Caco-2 (cell line): ENCODE data around the gene INPP5E. TPM values are rescaled to one million over a fixed set of nuclear protein-coding genes. Genes with fewer than 3 reads are reported as not detected.

ENCODE experiments used
- BruUV-seq: library from RNA; stranded (reverse); fragments of 400-500 nt; replicated peaks from 2 replicates; lab custom pipeline; 2021; lab: Mats Ljungman, UMichigan
- CTCF ChIA-PET: fragments of 300-600 bp; sonication (Branson Sonifier 250); formaldehyde crosslinking; loops from one replicate; lab custom pipeline; 2022; ENCODE audit warnings: antibody characterized with exemption; lab: Charles Lee
- POLR2A ChIA-PET: fragments of 300-600 bp; sonication (Branson Sonifier 250); formaldehyde crosslinking; loops from one replicate; lab custom pipeline; 2022; ENCODE audit warnings: antibody characterized with exemption; lab: Charles Lee
- DNase-seq, 2 experiments: peaks; one replicate each; pipeline versions ENCODE4 v3.0.0 to v3.0.0-alpha.2; 2020 to 2022
- H3K27me3 ChIP-seq: replicated peaks from 2 replicates; pipeline ENCODE4 v1.6.0; 2011; ENCODE audit warnings: low read length; ENCODE audit not compliant: control insufficient read depth, insufficient read depth
- H3K36me3 ChIP-seq: 2 replicates; pipeline ENCODE4 v1.5.1; 2011; ENCODE audit warnings: low read length; ENCODE audit not compliant: control insufficient read depth, insufficient read depth
- H3K4me1 ChIP-seq: fragments of 250-450 bp; sonication (Bioruptor Pico); 2 replicates; pipeline ENCODE4 v1.5.1; 2020; ENCODE audit warnings: mild to moderate bottlenecking
- H3K4me3 ChIP-seq: 2 replicates; pipeline ENCODE4 v1.5.1; 2011; ENCODE audit warnings: low read depth, mild to moderate bottlenecking, control low read depth, low read length
- H3K9me3 ChIP-seq: fragments of 250-450 bp; sonication (Bioruptor Pico); 2 replicates; pipeline ENCODE4 v1.5.1; 2020; ENCODE audit warnings: mild to moderate bottlenecking, moderate library complexity
- H3K27ac Mint-ChIP-seq: one replicate; pipeline ENCODE4 v1.8.0; 2022; ENCODE audit warnings: mixed read lengths; ENCODE audit not compliant: unreplicated experiment
- H3K27me3 Mint-ChIP-seq: one replicate; pipeline ENCODE4 v1.8.0; 2022; ENCODE audit warnings: mixed read lengths; ENCODE audit not compliant: insufficient read depth, unreplicated experiment
- H3K36me3 Mint-ChIP-seq: one replicate; pipeline ENCODE4 v1.8.0; 2022; ENCODE audit warnings: mild to moderate bottlenecking, mixed read lengths; ENCODE audit not compliant: insufficient read depth, unreplicated experiment
- H3K4me1 Mint-ChIP-seq: one replicate; pipeline ENCODE4 v1.8.0; 2022; ENCODE audit warnings: low read depth, mixed read lengths; ENCODE audit not compliant: unreplicated experiment
- H3K4me3 Mint-ChIP-seq: one replicate; pipeline ENCODE4 v1.8.0; 2022; ENCODE audit warnings: mild to moderate bottlenecking, moderate library complexity, mixed read lengths; ENCODE audit not compliant: unreplicated experiment
- H3K9me3 Mint-ChIP-seq: one replicate; pipeline ENCODE4 v1.8.0; 2022; ENCODE audit warnings: mixed read lengths; ENCODE audit not compliant: unreplicated experiment
- intact Hi-C: fragments of 100-400 bp; cut with micrococcal nuclease; formaldehyde crosslinking; loops from one replicate; pipeline ENCODE4 v1.10.0; 2022; ENCODE audit not compliant: unreplicated experiment
- total RNA-seq: library from RNA; stranded (reverse); gene quantifications from 2 replicates; pipeline ENCODE4 v1.2.3, GENCODE V29; 2022
- TF ChIP-seq, protein P1 (sequence below), 2 experiments: fragments of 200-600 bp in 1 of 2; IDR thresholded peaks; 1 replicate in 1 of 2; 2 replicates in 1 of 2; pipeline versions ENCODE4 v1.5.1 to v1.8.0; 2011 to 2022; ENCODE audit warnings: antibody characterized with exemption in 1 of 2, control low read depth in 1 of 2, inconsistent platforms in 1 of 2, low read depth in 1 of 2, low read length in 1 of 2, mild to moderate bottlenecking in 1 of 2, moderate library complexity in 1 of 2; ENCODE audit not compliant: insufficient read depth in 1 of 2, severe bottlenecking in 1 of 2, unreplicated experiment in 1 of 2

The INPP5E gene
- total RNA-seq, 1 experiment from 2014 or later: 18.6 TPM

GRCh38 chr9:136392538-136393449, 46.9 kb downstream of the INPP5E start:
- no peak overlapping the region for H3K4me3 ChIP-seq
- Mint-ChIP-seq H3K27me3 (no peaks in the 10 kb centered on the region), H3K4me3 (no peak overlapping the region), H3K36me3 (peaks cover 76% of the 10 kb centered on the region), H3K9me3 (no peaks in the 10 kb centered on the region), H3K4me1 (no peaks in the 10 kb centered on the region), H3K27ac (no peak overlapping the region)
- H3K9me3 ChIP-seq: no peaks in the 10 kb centered on the region
- no peaks in the 10 kb centered on the region for H3K4me1 ChIP-seq
- ChIA-PET CTCF (interaction anchor here (0.5 to 1.6 kb wide), 2 partner anchors 30 to 237 kb away, joined by 3 read pairs; no protein-coding TSS in a partner anchor), POLR2A (interaction anchor here (0.5 kb wide), 1 partner anchor 36 kb away, joined by 3 read pairs; no protein-coding TSS in a partner anchor)
- DNase-seq: no peak
- intact Hi-C loops: no loop called here
- TF ChIP-seq, protein P1, sequence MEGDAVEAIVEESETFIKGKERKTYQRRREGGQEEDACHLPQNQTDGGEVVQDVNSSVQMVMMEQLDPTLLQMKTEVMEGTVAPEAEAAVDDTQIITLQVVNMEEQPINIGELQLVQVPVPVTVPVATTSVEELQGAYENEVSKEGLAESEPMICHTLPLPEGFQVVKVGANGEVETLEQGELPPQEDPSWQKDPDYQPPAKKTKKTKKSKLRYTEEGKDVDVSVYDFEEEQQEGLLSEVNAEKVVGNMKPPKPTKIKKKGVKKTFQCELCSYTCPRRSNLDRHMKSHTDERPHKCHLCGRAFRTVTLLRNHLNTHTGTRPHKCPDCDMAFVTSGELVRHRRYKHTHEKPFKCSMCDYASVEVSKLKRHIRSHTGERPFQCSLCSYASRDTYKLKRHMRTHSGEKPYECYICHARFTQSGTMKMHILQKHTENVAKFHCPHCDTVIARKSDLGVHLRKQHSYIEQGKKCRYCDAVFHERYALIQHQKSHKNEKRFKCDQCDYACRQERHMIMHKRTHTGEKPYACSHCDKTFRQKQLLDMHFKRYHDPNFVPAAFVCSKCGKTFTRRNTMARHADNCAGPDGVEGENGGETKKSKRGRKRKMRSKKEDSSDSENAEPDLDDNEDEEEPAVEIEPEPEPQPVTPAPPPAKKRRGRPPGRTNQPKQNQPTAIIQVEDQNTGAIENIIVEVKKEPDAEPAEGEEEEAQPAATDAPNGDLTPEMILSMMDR (IDR thresholded peaks at IDR 0.05; ENCODE audit: insufficient read depth in 1 of 2, low read depth in 1 of 2, low read length in 1 of 2, severe bottlenecking in 1 of 2, unreplicated experiment in 1 of 2): no peak
- peaks cover 1% of the 10 kb centered on the region for H3K36me3 ChIP-seq
- H3K27me3 ChIP-seq: no peaks in the 10 kb centered on the region
- BruUV-seq: no TSS peak

DNA sequence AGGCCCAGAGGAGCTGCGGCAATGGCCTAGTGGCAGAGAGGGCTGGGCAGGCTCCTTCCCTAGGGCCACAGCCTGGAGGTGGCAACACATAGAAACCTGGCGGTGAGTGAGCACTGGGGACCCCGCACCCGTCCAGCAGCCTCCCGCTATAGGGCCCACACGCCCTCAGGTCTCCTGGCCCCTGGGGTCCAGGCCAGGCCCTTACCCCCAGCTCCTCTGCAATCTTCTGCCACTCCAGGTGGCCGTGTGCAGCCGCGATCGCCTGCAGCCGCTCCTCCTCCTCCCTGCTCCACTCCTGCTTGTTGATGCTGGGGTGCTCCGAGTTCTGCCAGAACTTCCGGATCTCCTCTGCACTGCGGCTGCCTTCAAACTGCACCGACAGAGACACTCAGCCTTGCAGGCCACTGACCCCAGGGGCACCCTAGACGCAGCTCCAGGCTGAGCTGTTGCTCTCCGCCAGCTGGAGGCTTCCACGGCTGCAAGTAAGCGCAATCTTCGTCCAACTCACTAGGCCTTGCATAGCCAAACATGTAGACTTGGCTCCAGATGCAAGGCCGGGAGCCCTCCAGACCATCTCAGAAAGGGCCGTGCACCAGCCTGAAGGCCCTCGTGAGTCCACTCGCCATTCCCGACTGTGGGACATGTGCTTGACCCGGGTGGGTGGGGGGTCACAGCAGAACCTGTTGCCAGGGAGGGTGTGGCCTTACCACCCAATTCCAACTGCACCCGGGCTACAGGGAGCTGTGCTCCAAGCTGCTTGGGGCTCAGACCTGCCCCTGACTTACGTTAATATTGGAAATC, 47.7 kb downstream of the INPP5E start:
- no TSS peak for BruUV-seq
- Mint-ChIP-seq H3K27me3 (no peaks in the 10 kb centered on the region), H3K4me1 (no peaks in the 10 kb centered on the region), H3K27ac (no peak overlapping the region), H3K36me3 (peaks cover 82% of the 10 kb centered on the region), H3K9me3 (no peaks in the 10 kb centered on the region), H3K4me3 (no peak overlapping the region)
- ChIA-PET CTCF (interaction anchor here (1.6 kb wide), 1 partner anchor 29 kb away, joined by 3 read pairs; no protein-coding TSS in a partner anchor), POLR2A (no interaction called here)
- Histone ChIP-seq H3K4me3 (no peak overlapping the region), H3K9me3 (no peaks in the 10 kb centered on the region), H3K4me1 (no peaks in the 10 kb centered on the region), H3K27me3 (no peaks in the 10 kb centered on the region), H3K36me3 (peaks cover 1% of the 10 kb centered on the region)
- intact Hi-C loops: no loop called here
- no peak for DNase-seq
- TF ChIP-seq, protein P1 (IDR thresholded peaks at IDR 0.05; ENCODE audit: insufficient read depth in 1 of 2, low read depth in 1 of 2, low read length in 1 of 2, severe bottlenecking in 1 of 2, unreplicated experiment in 1 of 2): no peak

DNA sequence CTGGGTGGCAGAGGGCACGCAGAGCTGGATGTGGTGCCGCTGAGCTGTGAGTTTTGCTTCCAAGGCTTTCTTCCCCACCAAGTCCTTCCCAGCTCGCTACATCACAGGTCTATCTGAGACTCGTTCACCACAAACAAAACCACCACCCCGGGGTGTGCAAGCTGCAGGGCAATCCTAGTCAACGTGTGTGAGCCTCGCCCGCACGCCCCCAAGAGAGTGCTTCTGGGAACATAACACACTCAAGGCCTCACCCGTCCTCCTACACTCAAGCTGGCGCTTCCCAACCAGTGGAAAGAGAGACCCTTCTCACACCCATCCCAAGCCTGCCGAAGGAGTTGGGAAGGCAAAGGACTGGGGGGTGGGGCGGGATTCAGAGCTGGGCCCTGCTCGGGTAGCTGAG, 50.2 kb downstream of the INPP5E start:
- BruUV-seq: no TSS peak
- Mint-ChIP-seq H3K9me3 (no peaks in the 10 kb centered on the region), H3K4me3 (no peak overlapping the region), H3K27me3 (no peaks in the 10 kb centered on the region), H3K27ac (no peak overlapping the region), H3K36me3 (peaks cover 91% of the 10 kb centered on the region), H3K4me1 (no peaks in the 10 kb centered on the region)
- CTCF ChIA-PET: interaction anchor here (0.9 kb wide), 1 partner anchor 43 kb away, joined by 3 read pairs; no protein-coding TSS in a partner anchor
- intact Hi-C loops: no loop called here
- POLR2A ChIA-PET: no interaction called here
- peaks cover 1% of the 10 kb centered on the region for H3K36me3 ChIP-seq
- H3K9me3 ChIP-seq: no peaks in the 10 kb centered on the region
- TF ChIP-seq, protein P1 (IDR thresholded peaks at IDR 0.05; ENCODE audit: insufficient read depth in 1 of 2, low read depth in 1 of 2, low read length in 1 of 2, severe bottlenecking in 1 of 2, unreplicated experiment in 1 of 2): no peak
- no peak overlapping the region for H3K4me3 ChIP-seq
- H3K4me1 ChIP-seq: no peaks in the 10 kb centered on the region
- no peaks in the 10 kb centered on the region for H3K27me3 ChIP-seq
- no peak for DNase-seq
